Ovary (tissue), 3 donors: ENCODE measurements around the gene ALX4.

ENCODE experiments used
- EP300 ChIP-seq: sonication (generic); formaldehyde crosslinking; IDR thresholded peaks from one replicate; pipeline ENCODE4 v1.6.1; 2017; ENCODE audit warnings: antibody characterized with exemption
- POLR2A ChIP-seq: fragments of 450-650 bp; IDR thresholded peaks from one replicate; pipeline ENCODE4 v1.6.1; 2017; ENCODE audit warnings: antibody characterized with exemption, mild to moderate bottlenecking, moderate library complexity
- TF ChIP-seq, protein P1 (sequence below), 3 donors: fragments of 450-650 bp in 2 of 3; fragments of 200-600 bp in 1 of 3; IDR thresholded peaks; one replicate each; pipeline versions ENCODE4 v1.5.1 to v1.8.0; 2016 to 2022; ENCODE audit warnings: antibody characterized with exemption in 3 of 3, mild to moderate bottlenecking in 1 of 3
- donor health status: DM: no; HTN: no; CAD: no.

DNA sequence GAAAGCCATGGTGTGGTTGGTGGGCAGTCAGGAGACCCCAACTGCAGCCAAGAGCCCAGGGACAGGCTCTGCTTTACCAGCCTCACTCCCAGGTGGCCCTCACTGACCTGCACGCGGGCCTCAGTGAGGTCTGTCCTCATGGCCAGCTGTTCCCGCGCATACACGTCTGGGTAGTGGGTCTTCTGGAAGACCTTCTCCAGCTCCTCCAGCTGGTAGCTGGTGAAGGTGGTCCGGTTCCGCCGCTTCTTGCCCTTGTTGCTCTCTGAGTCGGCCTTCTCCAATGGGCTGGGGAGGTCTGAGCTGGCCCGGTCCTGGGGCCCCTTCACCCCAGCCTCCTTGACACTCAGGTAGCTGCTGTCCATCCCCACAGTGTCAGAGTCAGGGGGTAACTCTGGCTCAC, 34.7 kb downstream of the ALX4 start:
- TF ChIP-seq, protein P1, sequence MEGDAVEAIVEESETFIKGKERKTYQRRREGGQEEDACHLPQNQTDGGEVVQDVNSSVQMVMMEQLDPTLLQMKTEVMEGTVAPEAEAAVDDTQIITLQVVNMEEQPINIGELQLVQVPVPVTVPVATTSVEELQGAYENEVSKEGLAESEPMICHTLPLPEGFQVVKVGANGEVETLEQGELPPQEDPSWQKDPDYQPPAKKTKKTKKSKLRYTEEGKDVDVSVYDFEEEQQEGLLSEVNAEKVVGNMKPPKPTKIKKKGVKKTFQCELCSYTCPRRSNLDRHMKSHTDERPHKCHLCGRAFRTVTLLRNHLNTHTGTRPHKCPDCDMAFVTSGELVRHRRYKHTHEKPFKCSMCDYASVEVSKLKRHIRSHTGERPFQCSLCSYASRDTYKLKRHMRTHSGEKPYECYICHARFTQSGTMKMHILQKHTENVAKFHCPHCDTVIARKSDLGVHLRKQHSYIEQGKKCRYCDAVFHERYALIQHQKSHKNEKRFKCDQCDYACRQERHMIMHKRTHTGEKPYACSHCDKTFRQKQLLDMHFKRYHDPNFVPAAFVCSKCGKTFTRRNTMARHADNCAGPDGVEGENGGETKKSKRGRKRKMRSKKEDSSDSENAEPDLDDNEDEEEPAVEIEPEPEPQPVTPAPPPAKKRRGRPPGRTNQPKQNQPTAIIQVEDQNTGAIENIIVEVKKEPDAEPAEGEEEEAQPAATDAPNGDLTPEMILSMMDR (IDR thresholded peaks at IDR 0.05): no peak
- no peak for TF ChIP-seq POLR2A
- no peak for TF ChIP-seq EP300
